HEK293 (cell line): ENCODE data around the gene PIM3.

ENCODE experiments used
- CTCF ChIA-PET: fragments of 350-600 bp; formaldehyde crosslinking; extraction: SDS; loops from one replicate; lab custom pipeline; 2021; ENCODE audit warnings: antibody characterized with exemption; lab: Yijun Ruan, JAX
- POLR2A ChIA-PET: fragments of 300-600 bp; formaldehyde crosslinking; extraction: SDS; loops from one replicate; lab custom pipeline; 2020; ENCODE audit warnings: antibody characterized with exemption, inconsistent platforms; lab: Yijun Ruan, JAX
- H3K27ac ChIP-seq: fragments of 200-500 bp; sonication (Bioruptor generic); 2 replicates; pipeline ENCODE4 v1.5.1; 2014; ENCODE audit warnings: low read depth, low read length, control low read depth, inconsistent platforms; ENCODE audit errors: extremely low read depth
- H3K36me3 ChIP-seq, 2 experiments: fragments of 200-500 bp in 1 of 2; sonication (Bioruptor generic) in 1 of 2; 1 replicate in 1 of 2; 2 replicates in 1 of 2; pipeline ENCODE4 v1.5.1; 2014 to 2017; ENCODE audit warnings: inconsistent platforms in 2 of 2, low read length in 2 of 2; ENCODE audit not compliant: control insufficient read depth in 2 of 2, insufficient read depth in 1 of 2
- H3K4me1 ChIP-seq: fragments of 200-500 bp; sonication (Bioruptor generic); 2 replicates; pipeline ENCODE4 v1.5.1; 2014; ENCODE audit warnings: mild to moderate bottlenecking, low read length, inconsistent platforms; ENCODE audit not compliant: control insufficient read depth, insufficient read depth
- H3K4me3 ChIP-seq: 2 replicates; pipeline ENCODE4 v1.5.1; 2011; ENCODE audit warnings: low read depth, mild to moderate bottlenecking, control low read depth, low read length, moderate library complexity
- H3K9me3 ChIP-seq: fragments of 200-500 bp; sonication (Bioruptor generic); 2 replicates; pipeline ENCODE4 v1.5.1; 2014; ENCODE audit warnings: low read depth, low read length, inconsistent platforms; ENCODE audit not compliant: control insufficient read depth, insufficient read depth
- BCL11B ChIP-seq: fragments of 450-650 bp; formaldehyde crosslinking; IDR thresholded peaks from 2 replicates; pipeline ENCODE4 v1.5.1; 2016; ENCODE audit warnings: low read depth, missing biosample characterization, missing genetic modification characterization
- FEZF1 ChIP-seq: fragments of 450-650 bp; formaldehyde crosslinking; IDR thresholded peaks from 2 replicates; pipeline ENCODE4 v1.5.1; 2016; ENCODE audit warnings: missing biosample characterization, missing genetic modification characterization
- GLIS1 ChIP-seq: fragments of 450-650 bp; formaldehyde crosslinking; IDR thresholded peaks from 2 replicates; pipeline ENCODE4 v1.5.1; 2016; ENCODE audit warnings: missing biosample characterization, missing genetic modification characterization
- GLIS2 ChIP-seq: fragments of 450-650 bp; formaldehyde crosslinking; IDR thresholded peaks from 2 replicates; pipeline ENCODE4 v1.5.1; 2016; ENCODE audit warnings: missing biosample characterization, missing genetic modification characterization
- KLF1 ChIP-seq: fragments of 450-650 bp; formaldehyde crosslinking; IDR thresholded peaks from 2 replicates; pipeline ENCODE4 v1.5.1; 2016; ENCODE audit warnings: missing biosample characterization, missing genetic modification characterization
- ZBTB1 ChIP-seq: fragments of 450-650 bp; formaldehyde crosslinking; IDR thresholded peaks from 2 replicates; pipeline ENCODE4 v1.5.1; 2016; ENCODE audit warnings: missing biosample characterization, missing genetic modification characterization
- ZFHX2 ChIP-seq: fragments of 450-650 bp; formaldehyde crosslinking; conservative IDR thresholded peaks from 2 replicates; pipeline ENCODE4 v1.5.1; 2016; ENCODE audit warnings: missing biosample characterization, missing genetic modification characterization
- ZIC2 ChIP-seq: fragments of 450-650 bp; formaldehyde crosslinking; IDR thresholded peaks from 2 replicates; pipeline ENCODE4 v1.5.1; 2016; ENCODE audit warnings: missing biosample characterization, missing genetic modification characterization
- ZNF132 ChIP-seq: fragments of 450-650 bp; formaldehyde crosslinking; IDR thresholded peaks from 2 replicates; pipeline ENCODE4 v1.5.1; 2017; ENCODE audit warnings: missing biosample characterization, missing genetic modification characterization, borderline replicate concordance
- ZNF133 ChIP-seq: fragments of 450-650 bp; formaldehyde crosslinking; IDR thresholded peaks from 2 replicates; pipeline ENCODE4 v1.5.1; 2016; ENCODE audit warnings: missing biosample characterization, missing genetic modification characterization
- ZNF341 ChIP-seq: fragments of 450-650 bp; formaldehyde crosslinking; IDR thresholded peaks from 2 replicates; pipeline ENCODE4; 2016; ENCODE audit warnings: low read depth, missing biosample characterization, missing genetic modification characterization
- ZNF423 ChIP-seq: fragments of 450-650 bp; formaldehyde crosslinking; IDR thresholded peaks from 2 replicates; pipeline ENCODE4 v1.5.1; 2016; ENCODE audit warnings: missing biosample characterization, missing genetic modification characterization
- ZNF561 ChIP-seq: fragments of 450-650 bp; IDR thresholded peaks from 2 replicates; pipeline ENCODE4 v1.5.1; 2018; ENCODE audit warnings: missing biosample characterization, missing genetic modification characterization, borderline replicate concordance
- ZNF701 ChIP-seq: fragments of 450-650 bp; formaldehyde crosslinking; IDR thresholded peaks from 2 replicates; pipeline ENCODE4 v1.5.1; 2016; ENCODE audit warnings: missing biosample characterization, missing genetic modification characterization
- ZNF830 ChIP-seq: fragments of 450-650 bp; IDR thresholded peaks from 2 replicates; pipeline ENCODE4 v1.5.0; 2018; ENCODE audit warnings: missing biosample characterization, missing genetic modification characterization, low read depth, mild to moderate bottlenecking, moderate library complexity
- ZSCAN16 ChIP-seq: fragments of 450-650 bp; formaldehyde crosslinking; IDR thresholded peaks from 2 replicates; pipeline ENCODE4 v1.5.1; 2016; ENCODE audit warnings: missing biosample characterization, missing genetic modification characterization
- TF ChIP-seq, protein P1 (sequence below): fragments of 450-650 bp; formaldehyde crosslinking; IDR thresholded peaks from 2 replicates; pipeline ENCODE4 v1.5.1; 2016; ENCODE audit warnings: missing biosample characterization, missing genetic modification characterization
- TF ChIP-seq, protein P2 (sequence below): fragments of 450-650 bp; formaldehyde crosslinking; IDR thresholded peaks from 2 replicates; pipeline ENCODE4 v1.5.1; 2016; ENCODE audit warnings: missing biosample characterization, missing genetic modification characterization
- TF ChIP-seq, protein P3 (sequence below): fragments of 450-650 bp; formaldehyde crosslinking; IDR thresholded peaks from 2 replicates; pipeline ENCODE4 v1.5.1; 2016; ENCODE audit warnings: missing biosample characterization, missing genetic modification characterization
- TF ChIP-seq, protein P4 (sequence below): fragments of 450-650 bp; formaldehyde crosslinking; IDR thresholded peaks from 2 replicates; pipeline ENCODE4 v1.5.1; 2017; ENCODE audit warnings: missing biosample characterization, missing genetic modification characterization

PIM3 gene

DNA sequence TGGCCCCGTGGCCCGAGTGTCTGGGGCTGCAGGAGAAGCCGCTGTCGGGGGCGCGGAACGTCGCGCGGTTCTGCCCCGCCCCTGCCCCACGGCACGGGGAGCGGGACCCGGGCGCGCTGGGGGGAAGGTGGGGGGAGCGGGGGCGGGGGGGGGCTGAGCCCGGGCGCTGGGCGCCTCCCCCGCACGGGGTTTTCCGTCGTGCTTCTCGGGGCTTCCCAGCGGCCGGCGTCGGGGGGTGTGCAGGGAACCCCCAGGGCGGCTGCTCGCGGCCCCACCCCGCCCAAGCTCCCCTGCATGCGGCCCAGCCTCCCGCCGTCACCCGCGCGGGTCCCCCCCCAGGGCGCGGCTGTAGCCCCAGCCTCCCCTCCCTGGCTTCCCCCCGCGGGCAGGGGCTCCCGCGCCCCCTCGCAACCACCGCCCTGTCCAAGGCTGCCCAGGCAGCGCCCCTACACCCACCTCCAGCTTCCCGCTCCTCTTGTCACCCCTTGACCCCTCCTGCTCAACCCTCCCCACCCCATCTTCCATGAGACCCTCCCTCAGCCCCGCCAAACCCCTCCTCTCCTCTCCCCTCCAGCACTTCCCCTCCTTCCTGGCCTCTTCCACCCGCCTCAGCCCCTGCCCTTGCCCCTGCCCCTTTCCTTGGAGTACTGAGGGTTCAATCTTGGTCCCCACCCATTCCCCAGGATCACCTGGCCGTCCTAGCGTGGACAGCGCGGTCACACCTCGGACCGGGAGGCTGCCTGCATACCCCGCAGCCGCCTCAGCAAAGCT lies 50.3 kb downstream of the PIM3 start (continued):
- TF ChIP-seq, protein P1, sequence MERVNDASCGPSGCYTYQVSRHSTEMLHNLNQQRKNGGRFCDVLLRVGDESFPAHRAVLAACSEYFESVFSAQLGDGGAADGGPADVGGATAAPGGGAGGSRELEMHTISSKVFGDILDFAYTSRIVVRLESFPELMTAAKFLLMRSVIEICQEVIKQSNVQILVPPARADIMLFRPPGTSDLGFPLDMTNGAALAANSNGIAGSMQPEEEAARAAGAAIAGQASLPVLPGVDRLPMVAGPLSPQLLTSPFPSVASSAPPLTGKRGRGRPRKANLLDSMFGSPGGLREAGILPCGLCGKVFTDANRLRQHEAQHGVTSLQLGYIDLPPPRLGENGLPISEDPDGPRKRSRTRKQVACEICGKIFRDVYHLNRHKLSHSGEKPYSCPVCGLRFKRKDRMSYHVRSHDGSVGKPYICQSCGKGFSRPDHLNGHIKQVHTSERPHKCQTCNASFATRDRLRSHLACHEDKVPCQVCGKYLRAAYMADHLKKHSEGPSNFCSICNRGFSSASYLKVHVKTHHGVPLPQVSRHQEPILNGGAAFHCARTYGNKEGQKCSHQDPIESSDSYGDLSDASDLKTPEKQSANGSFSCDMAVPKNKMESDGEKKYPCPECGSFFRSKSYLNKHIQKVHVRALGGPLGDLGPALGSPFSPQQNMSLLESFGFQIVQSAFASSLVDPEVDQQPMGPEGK (tag by site-specific recombination), result no peak

DNA sequence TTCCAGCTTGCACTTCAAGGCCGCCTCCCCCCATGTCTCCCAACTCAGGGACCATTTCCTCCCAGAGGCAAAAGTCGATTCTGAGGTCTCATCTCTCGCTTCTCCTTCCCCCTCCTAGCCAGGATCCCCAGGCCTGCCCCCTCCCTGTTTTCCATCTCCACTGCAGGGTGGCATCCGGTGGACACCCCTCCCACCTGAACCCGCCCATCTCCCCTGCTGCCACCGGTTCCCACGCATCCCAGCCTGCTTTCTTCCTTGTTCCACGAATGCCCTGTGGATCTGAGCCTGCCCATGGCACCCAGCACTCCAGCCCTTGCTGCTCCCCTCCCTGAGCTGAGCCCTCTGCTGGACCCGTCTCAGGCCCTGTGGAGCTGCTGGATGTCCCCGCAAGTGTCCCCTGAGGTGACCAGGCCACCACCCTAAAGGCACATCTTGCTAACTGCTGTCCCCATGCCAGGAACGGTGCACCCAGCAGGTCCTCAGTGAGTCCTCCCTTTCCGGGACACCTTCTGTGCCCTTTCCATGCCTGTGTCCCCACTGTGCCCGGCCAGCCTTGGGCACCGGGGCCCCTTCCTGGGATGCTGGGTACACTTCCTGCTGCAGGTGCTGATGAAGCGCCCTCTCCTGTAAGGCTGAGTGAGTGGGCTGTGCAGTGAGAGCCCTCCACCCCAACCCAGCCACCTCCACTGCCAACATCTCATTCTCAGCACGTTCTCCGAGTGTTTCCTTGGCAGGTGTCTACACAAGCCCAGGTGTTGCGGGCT lies 51.1 kb downstream of the PIM3 start:
- Histone ChIP-seq H3K27ac (no peak overlapping the region), H3K4me1 (peaks cover 4% of the 10 kb centered on the region), H3K9me3 (no peaks in the 10 kb centered on the region), H3K36me3 (no peaks in the 10 kb centered on the region), H3K4me3 (no peak overlapping the region)
- POLR2A ChIA-PET, result interaction anchor here (1.0 kb wide), 1 partner anchor 9 kb away, joined by 3 read pairs; no protein-coding TSS in a partner anchor
- CTCF ChIA-PET, result no interaction called here
- TF ChIP-seq, protein P2, sequence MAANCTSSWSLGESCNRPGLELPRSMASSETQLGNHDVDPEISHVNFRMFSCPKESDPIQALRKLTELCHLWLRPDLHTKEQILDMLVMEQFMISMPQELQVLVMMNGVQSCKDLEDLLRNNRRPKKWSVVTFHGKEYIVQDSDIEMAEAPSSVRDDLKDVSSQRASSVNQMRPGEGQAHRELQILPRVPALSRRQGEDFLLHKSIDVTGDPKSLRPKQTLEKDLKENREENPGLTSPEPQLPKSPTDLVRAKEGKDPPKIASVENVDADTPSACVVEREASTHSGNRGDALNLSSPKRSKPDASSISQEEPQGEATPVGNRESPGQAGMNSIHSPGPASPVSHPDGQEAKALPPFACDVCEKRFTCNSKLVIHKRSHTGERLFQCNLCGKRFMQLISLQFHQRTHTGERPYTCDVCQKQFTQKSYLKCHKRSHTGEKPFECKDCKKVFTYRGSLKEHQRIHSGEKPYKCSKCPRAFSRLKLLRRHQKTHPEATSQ, result no peak
- TF ChIP-seq ZNF830 (tag by site-specific recombination) (no peak), ZNF133 (tag by site-specific recombination) (no peak), ZIC2 (peak; percentile 66), GLIS1 (tag by site-specific recombination) (peak; percentile 30; the same call in 1 of the 2 replicates), ZNF701 (tag by site-specific recombination) (no peak), FEZF1 (tag by site-specific recombination) (no peak), KLF1 (tag by site-specific recombination) (peak; percentile 87), ZNF423 (no peak), ZFHX2 (tag by site-specific recombination) (peak; percentile 20; the same call in 1 of the 2 replicates), GLIS2 (tag by site-specific recombination) (peak; percentile 37)
- TF ChIP-seq, protein P3, sequence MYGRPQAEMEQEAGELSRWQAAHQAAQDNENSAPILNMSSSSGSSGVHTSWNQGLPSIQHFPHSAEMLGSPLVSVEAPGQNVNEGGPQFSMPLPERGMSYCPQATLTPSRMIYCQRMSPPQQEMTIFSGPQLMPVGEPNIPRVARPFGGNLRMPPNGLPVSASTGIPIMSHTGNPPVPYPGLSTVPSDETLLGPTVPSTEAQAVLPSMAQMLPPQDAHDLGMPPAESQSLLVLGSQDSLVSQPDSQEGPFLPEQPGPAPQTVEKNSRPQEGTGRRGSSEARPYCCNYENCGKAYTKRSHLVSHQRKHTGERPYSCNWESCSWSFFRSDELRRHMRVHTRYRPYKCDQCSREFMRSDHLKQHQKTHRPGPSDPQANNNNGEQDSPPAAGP (tag by site-specific recombination), result peak; percentile 55; the same call in 1 of the 2 replicates

DNA sequence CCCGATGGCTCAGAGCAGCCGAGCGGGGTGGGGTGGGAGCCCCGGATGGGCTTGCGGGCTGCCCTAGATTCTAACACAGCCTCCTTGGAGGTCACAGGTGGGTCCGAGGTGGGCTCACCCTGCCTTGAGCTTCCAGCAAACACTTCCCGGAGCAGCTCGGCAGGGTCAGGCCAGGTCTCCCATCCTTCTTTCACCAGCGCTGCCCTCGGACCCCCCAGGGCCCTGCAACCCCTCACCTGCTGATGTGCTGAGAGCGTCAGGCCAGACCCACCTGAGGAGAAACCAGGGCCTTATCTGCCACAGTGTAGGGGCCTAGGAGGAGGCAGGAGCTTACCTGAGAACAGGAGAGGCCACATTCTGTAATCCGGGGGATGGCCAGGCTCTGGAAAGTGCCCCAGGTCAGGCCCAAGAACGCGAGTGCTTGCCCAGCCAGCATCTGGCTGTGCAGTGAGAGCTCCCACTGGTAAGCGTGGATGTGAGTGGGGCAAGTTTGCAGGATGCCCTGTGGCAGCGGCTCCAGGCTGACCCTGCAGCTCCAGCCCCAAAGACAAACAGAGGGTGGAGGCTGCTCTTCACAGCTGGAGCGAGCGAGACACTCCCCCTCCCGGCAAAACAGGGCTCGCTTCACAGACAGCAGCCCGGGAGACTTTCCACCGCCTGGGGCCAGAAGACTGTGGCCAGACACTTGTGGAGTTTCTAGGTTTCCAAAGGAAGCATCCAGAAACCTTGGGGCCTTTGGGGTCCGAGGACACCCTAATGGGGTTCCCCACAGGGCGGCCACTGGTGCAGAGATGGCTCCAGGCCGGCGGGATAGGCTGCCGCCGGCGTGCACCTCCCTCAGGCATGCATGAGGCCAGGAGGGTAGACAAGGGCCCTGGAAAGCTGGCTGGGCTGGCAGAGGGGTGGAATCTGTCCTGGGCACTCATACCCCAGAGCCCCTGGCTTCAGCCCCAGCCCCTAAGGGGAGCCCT lies 51.9 kb downstream of the PIM3 start, which contains the start of gene IL17REL:
Gene IL17REL (minus strand): TSS at position 555 of the 971 bp plus-strand sequence. CDS start 119 bp downstream, at position 436.
- no peaks in the 10 kb centered on the region for H3K36me3 ChIP-seq
- TF ChIP-seq ZNF341 (tag by site-specific recombination) (0 out of 2 replicates have a peak, but pooled peaks have one; percentile 14), ZIC2 (0 out of 2 replicates have a peak, but pooled peaks have one; percentile 18), ZSCAN16 (tag by site-specific recombination) (no peak), ZNF561 (no peak), ZNF132 (tag by site-specific recombination) (no peak), BCL11B (no peak), ZBTB1 (tag by site-specific recombination) (no peak), KLF1 (tag by site-specific recombination) (peak; percentile 50; the same call in 1 of the 2 replicates)
- TF ChIP-seq, protein P4, sequence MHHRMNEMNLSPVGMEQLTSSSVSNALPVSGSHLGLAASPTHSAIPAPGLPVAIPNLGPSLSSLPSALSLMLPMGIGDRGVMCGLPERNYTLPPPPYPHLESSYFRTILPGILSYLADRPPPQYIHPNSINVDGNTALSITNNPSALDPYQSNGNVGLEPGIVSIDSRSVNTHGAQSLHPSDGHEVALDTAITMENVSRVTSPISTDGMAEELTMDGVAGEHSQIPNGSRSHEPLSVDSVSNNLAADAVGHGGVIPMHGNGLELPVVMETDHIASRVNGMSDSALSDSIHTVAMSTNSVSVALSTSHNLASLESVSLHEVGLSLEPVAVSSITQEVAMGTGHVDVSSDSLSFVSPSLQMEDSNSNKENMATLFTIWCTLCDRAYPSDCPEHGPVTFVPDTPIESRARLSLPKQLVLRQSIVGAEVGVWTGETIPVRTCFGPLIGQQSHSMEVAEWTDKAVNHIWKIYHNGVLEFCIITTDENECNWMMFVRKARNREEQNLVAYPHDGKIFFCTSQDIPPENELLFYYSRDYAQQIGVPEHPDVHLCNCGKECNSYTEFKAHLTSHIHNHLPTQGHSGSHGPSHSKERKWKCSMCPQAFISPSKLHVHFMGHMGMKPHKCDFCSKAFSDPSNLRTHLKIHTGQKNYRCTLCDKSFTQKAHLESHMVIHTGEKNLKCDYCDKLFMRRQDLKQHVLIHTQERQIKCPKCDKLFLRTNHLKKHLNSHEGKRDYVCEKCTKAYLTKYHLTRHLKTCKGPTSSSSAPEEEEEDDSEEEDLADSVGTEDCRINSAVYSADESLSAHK (tag by site-specific recombination), result peak; percentile 64; the same call in 1 of the 2 replicates
- TF ChIP-seq, protein P2, result no peak
- no peaks in the 10 kb centered on the region for H3K9me3 ChIP-seq
- POLR2A ChIA-PET, result interaction anchor here (1.0 kb wide), 1 partner anchor 9 kb away, joined by 3 read pairs; no protein-coding TSS in a partner anchor
- no peak within 1 kb of the TSS for H3K4me3 ChIP-seq
- no peaks in the 10 kb centered on the region for H3K4me1 ChIP-seq
- H3K27ac ChIP-seq, result no peak within 1 kb of the TSS
- CTCF ChIA-PET, result no interaction called here
